NCI-H2081 (cell line): ENCODE measurements around the gene FGF14.

Experiments used
- DNase-seq, 2 experiments: peaks; one replicate each; lab custom pipeline; 2025; lab: John Stamatoyannopoulos, UW

The FGF14 gene

DNA sequence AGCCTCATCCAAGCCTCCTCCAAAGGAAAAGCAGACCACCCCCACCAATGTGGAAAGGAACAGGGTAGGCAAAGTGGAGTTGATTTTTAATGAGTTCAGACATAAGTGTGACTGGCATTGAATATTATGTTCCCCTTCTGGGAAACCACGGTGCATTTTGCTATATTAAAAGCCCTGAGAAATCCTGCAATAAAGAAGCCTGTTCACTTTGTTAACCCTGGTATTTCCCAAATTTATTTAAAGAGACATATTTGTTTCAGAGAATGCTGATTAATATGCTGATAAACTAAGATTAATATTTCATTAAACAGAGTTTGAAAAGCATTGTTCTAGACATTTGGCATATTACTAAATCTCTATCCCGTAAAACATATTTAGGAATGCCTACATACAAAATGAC lies 151.4 kb downstream of the FGF14 start:
- DNase-seq: no peak

DNA sequence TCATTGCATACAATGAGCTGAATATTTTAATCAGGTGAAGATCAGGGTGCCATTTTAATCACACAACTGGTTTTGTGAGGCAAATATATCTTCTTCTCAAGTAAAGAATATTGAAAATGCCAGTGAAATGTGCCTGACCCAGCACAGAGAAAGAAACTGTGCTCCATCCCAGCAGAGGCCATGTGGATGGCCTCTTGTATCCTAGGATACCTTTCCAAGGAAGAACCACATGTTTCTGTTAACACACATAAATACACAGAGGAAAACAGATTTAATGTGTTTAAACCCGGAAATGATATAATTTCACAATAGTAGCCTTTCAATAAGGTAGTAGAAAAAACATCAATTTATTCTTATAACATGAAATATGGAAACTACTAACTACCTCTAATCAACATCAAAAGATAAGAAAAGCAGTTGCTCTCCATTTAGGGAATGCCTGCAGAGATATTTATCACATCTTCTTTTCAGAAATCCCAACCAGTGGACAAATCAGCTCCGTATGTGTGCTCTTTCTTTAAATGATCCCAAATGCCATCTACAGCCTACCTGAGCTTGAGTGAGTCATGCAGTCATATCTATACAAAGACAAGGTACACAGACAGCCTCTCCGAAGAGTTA lies 157.1 kb downstream of the FGF14 start:
- DNase-seq: no peak

DNA sequence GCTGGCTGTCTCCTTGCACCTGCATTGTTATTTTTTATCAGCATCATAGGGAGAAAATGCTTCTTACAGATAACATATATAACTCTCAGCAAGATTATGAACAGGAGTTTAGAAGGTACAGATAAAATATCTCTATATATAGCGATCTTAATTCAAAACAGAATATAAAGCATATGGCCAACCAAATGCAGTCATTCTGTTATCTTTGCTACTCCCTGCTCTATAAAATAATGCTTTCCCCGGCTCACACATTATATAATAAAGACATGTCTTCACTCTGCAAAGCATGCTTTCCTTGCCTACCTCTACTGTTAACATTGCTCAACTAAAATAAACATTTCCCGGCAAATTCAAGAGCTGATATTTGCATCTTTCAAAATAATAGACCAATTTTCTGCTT lies 161.7 kb downstream of the FGF14 start:
- DNase-seq: no peak

DNA sequence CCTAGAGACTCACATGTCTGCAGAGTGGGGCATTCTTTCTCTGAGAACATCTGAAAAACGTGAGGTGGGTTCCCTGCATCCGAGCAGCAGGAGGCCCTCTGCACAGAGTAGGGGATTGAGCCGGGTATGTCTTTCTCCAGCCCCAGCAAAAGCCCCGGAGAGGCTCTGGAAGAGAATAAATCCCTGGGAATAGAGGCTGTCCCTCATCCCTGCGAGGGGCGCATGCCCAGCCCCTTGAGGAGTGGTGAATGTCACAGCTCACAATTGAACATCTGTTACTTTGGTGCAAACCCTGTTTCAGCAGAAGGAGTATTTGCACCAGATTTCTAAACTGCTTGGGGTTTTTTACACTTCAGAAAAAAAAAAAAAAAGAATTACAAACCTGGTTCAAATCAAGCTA lies 164.6 kb downstream of the FGF14 start:
- DNase-seq: no peak

DNA sequence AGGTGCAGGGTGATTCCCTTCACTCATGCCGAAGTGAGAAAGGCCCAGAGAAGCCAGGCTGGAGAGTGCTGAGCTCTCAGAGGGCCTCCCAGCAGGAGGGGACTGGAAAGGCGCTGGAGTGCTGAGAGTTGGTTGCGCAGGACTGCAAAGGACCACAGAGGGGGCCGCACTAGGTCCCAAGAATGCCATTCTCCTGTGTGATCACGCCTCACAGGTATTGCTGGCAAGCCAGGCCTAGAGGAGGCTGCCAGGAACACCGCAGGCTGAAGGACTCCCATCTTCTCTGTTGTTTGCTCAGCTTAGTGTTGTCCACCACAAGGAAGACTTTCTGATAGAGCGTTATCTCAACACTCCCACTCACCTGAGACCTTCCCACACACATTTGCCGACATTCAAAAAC lies 165.0 kb downstream of the FGF14 start:
- DNase-seq: no peak

DNA sequence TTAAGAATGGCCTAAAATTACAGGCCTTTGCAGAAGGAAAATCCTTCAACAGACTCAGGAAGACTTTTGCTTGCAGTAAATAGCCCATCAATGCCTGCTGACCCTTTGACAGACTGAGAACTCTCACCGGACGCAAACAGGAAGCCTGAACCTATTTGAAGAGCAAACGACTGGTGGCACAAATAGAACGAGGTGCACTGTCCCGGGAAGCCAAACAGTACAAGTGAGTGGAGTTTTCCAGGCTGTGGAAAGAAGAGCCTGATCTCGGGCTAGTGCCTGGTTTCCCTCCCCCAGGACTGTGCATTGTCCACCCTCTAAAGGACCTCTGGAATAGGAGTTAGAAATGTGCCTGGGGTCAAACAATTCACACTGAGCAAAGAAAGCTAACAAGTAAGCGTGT lies 165.5 kb downstream of the FGF14 start:
- no peak for DNase-seq

DNA sequence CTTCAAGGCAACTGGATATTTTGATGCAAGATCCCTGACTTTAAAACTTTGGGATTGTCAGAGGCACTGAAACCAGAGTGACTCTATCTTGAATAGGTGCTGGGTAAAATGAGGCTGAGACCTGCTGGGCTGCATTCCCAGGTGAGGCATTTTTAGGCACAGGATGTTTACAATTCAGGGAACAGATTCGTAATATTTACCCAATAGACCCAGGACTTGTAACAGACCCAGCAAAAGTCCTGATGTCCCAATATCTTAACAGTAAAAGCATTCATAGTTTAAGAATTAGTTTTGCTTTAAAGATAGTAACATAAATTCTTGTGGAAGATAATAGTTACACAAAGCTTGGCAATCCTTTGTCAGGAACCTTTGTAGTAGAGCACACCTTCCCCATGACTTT lies 166.2 kb downstream of the FGF14 start:
- no peak for DNase-seq

DNA sequence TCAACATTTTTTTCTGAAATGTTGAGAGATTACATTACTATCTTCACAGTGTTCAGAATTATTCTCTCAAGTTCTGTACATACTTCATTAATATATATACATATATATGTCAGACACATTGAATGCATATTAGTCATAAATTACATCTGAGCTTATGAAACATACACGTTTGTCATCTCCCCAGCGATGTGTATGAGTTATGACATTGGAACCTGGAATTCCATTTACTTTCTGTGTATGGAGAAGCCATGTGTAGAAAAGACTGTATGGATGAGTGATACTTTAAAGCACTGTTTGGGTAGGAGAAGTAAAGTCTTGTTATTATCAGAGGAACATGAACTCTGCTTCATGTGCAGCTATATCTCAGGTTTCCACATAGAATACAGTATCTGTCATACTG lies 167.2 kb downstream of the FGF14 start:
- no peak for DNase-seq

DNA sequence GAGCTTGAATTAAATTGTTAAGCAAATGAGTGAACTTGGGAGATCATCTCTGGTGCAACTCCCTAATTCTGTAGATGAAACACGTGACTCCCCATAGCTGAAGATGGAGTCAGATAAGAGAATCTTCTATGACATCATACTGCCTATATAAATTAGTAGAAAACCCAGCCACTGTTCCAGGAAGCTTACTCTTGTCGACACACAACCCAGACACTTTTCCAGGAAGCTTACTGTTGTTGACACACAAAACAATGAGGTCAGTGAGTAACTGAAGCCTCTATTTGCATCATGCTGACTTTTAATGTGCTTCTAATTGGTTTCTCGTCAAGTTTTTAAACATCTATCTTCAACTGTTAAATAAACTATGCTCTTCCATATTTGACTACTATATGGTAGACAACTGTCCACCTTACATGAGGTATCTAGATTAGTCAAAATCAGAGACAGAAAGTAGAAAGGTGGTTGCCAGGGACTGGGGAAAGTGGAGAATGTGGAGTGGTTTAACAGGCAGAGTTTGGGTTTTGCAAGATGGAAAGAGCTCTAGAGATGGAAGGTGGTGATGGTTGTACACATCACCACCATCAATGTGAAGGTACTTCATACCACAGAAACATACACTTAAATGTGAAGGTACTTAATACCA lies 168.2 kb downstream of the FGF14 start:
- DNase-seq: no peak

DNA sequence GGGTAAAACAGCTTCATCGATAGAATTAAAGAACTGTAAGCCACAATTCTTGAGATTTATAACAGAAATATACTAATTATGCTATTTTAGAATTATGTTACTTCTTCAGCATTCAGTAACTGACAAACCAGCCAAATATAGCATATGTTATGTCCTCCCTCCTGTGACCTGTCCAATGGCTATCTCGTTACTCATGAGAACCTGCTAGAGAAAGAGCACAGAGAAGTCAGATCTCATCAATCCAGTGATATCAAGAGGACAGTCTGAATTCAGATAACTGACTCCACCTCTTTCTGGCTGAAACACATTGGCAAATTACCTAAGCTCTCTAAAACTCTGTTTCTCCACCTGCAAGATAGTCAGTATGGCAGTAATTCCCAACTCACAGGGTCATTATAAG lies 170.4 kb downstream of the FGF14 start:
- DNase-seq: no peak

DNA sequence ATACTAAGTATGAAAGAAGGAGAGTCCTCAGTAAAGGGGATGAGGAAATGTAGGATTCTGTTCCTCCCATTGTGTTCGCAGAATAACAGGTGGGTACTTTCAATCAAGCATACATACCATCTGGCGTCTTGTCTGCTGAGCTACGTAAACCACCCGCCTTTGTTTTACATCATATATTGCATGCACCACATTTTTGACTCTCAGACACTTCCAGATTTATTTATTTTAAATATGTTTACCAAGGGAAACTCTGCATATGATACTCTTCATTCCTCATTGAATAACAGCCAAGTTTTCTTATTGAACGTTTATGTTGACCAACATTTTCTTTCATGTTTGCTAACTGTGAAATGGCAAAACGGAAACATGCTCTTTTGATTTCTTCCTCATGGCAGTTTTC lies 174.1 kb downstream of the FGF14 start:
- peak in 1 of 2 experiments; percentile 21 for DNase-seq

DNA sequence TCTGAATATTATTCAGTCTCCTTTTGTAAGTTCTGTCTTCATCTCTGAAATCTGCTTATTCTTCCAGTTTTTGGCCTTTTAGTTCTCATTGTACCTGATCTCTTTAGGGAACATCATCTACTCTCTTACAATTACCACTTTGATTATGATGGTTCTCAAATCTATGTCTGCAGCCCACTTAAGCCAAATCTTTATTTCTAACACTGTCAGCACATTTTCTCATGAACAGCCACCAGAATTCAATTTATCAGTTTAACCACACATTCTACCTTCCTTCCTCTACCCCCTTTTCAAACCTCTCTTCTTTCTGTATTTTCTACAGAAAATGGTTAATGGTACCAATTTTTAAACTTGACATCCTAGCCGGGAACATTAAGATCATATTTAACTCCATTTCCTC lies 175.3 kb downstream of the FGF14 start:
- no peak for DNase-seq

DNA sequence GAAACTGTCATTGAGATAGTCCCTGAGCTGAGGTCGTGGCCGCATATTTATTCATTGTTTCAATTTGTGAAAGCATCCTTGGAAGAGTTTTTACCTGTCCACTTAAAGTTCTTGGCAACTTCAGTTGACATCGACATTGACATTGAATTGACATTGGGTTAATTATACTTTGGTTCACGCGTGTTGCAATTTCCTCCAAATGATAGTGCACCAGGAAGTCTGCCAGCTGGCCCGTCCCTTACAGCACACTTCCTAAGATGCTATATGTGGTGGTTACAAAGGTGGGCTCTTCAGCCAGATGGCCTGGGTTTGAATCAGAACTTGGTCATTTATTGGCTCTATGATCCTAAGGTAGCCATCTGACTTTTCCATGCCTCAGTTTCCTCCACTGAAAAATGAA lies 176.0 kb downstream of the FGF14 start:
- DNase-seq: no peak

DNA sequence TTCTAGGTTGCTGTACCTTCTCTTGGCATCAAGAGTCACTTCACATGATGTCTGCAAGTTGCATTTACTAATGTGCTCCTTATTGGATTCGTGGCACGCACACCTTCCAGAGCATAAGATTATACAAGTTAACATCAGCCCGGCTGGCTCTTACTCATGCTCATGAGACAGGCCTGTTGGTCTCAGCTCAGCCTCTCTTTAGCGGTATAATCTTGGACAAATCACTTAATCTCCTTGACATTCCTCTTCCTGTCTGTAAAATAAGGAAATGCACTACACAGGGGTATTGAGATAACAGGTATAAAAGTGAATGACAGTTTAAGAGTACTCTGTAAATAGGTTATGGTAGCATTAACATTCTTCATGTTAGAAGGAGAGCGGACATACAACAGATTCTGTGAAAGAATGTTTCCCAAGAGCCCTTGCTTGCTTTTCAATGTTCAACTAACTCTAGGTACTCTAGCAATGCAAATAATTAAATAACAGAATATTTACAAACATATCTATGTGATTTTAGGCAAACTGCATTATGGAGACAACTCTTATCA lies 181.1 kb downstream of the FGF14 start:
- no peak for DNase-seq

DNA sequence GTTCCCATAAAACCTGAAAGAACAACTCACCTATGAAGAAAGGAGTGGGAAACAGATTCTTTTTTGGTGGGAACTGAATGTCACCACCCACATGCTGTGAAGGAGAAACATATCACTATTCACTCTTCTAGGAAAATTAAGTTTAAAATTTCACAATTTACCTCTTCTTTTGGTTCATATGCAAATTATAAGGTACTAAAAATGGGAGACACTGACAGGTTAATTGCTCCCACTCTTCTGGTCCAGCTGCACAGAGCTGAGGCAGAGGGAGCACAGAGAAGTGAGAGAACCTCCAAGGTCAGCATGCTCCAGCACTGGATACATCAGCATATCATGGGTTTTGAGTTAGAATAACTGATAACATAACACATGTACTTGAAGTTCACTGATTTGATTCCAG lies 186.9 kb downstream of the FGF14 start:
- DNase-seq: no peak

DNA sequence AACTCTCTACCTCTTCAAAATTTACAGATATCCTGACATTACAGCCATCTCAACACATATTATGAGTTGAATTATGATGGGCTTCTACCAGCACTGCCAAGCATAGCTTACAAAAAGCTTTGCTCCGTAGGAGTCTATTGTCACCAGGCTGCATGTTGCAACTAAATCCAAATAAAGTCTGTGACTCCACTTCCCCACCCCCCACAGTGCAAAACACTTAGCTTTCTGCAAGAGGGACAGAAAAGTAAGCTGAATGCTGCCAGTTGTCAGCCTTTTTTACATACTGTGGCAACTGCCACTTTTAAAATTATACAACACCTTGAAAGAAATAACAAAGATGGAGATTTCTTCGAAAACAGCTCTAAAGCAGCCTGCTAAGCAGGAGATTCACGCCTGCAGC lies 189.1 kb downstream of the FGF14 start:
- DNase-seq: peak in 1 of 2 experiments; percentile 38

DNA sequence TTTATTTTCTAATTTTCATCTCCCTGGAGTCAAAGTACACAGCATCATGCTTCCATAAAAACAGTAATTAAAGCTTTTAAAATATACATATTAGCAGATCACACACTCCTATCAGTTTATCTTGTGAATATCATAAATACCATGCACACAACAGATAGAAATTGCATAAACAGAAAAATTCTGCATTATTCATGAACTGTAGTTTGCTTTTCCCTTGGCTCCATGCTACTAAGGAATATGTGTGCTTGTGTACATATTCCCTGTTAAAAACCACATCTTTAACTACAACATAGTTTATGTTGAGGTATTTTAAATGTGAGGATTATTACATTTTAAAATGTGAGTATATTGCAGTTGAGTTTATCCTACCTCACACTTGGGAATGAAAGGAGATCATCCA lies 193.5 kb downstream of the FGF14 start:
- DNase-seq: no peak

DNA sequence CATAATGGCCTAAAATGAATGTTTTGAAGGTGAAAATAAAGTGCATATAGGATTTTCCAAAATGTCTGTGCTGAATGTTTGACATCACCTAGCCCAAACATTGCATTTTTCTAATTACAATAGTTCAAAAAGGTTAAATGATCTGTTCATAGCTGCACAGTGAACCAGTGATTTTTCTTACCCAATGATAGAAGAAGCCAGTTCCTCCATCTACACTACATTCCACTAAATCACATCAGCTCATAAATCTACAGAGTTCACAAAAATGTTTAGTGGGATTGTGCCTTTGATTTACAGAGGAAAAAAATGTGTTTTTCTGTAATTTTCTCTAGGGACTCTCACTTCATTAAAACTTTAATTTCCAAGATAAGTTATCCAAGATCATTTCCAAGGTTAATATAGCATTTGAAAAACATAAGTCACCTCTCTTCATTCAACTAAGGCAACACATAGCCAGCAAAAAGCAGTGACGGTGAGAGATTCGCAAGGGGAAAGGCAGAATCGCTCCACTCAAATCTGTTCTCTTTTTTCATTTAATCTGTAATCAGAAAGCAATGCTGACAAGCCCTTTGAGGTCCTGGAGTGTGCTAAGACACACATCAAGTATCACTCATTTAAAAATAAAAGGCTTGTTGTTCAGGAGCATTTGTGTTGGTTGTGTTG lies 194.0 kb downstream of the FGF14 start:
- no peak for DNase-seq

DNA sequence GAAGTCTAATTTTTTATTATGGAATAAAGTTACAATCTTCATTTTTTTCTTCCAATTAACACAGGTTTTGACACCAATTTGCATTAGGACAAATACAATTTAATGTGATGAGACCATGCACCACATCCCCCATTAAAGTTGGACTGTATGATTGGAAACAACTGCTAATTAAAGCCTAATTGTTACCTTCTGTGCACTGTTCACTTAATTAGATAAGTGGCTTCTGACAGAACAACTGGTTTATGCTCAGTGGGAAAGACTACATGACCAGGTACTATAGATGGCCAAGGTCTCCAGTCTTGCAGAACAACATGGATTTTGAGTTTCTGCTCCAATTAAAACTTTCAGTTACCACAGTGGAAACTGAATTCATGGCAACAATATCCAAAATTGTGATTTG lies 198.1 kb downstream of the FGF14 start:
- no peak for DNase-seq

DNA sequence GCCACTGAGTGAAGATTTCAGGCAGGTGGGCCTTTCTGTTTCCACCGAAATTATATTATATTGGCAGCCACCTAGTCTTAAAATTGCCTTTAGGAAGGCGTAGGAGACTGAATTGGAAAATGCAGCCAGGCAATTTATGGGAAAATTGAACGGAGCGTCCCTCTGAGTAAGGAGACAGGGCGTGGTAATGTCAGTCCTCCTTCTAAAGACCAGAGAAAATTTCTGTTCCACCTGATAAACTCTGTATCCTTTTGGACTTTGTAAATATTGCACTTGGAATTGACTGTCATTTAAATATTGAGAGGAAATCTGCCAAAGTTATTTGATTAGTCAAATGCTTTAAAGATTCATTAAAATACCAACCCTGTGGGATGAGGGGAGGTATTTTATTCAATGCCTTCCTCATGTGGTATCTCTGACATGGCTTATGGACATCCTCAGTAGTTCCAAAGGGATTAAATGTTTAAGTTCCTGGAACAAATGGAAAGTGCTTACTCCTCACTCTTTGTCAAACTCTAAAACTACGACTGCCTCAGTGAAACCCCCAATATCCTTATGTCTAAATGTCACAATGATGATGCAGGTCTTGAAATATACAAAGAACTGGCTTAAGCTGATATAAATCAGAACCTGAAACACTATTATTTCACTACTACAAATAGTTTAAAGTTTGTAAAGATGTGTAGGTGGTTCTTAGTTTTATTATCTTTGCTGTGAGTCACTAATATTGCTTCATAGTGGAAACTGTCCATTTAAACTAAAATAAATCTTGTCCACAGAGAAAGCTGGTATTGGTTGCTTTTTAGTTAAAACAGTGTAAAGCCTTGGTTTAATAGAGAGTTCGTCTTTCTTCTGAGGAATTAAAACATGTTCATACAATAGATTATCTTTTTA lies 203.2 kb downstream of the FGF14 start:
- DNase-seq: no peak

DNA sequence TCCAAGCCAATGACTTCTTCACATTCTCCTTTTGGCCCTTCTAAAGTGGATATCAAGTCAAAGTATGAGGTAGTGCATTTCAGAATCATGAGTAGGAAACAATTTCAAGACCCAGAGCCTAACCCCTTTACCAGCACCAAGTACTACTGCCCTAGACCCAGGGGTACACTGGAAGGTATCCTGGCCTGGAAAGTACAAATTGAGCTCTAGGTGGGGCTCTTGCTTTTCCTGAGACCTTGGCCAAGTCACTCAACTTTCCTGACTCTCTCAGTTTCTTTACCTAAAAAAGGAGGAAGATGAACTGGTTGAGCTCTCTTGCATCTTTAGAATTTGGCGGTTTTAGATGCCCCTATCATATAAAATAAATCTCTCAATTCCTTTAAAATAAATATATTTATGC lies 204.7 kb downstream of the FGF14 start:
- DNase-seq: peak; percentile 2 to 37
